Measurements from ENCODE around the gene C10orf53. TPM values are rescaled to one million over a fixed set of nuclear protein-coding genes. Genes with fewer than 3 reads are reported as not detected.

C10orf53 gene
- total RNA-seq, 1 experiment from 2014 or later = not detected

DNA sequence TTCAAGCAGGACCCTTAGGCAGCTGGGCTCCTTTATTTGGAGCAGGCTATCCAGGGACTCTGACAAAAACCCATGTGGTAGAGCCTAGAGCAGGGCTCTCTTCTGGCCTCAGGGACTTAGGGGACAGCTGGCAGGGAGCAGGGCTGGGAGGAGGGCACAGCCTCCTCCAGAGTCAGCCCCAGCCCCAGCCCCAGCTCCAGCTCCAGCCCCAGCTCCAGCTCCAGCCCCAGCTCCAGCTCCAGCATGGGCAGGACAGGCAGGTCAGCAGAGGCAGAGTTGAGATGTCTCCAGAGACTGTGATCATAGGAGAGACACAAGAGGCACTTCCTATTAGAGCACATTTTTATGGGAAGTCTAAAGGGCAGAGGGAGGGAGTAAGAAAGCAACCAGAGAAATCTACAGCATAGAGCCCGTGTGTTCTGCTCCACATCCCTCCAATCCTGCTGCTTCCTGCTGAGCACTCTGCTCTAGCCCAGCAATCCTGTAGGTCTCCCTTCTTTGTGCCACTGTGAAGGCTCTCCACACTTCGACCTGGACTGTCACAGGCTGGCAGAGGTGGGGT is 13.3 kb upstream of the C10orf53 start (continued):
- TF ChIP-seq NR1H2 (CRISPR knock-in tag; IDR thresholded peaks at IDR 0.05) (no peak), RELA (CRISPR knock-in tag; IDR thresholded peaks at IDR 0.05; ENCODE audit: borderline replicate concordance) (no peak), ZNF121 (CRISPR knock-in tag; IDR thresholded peaks at IDR 0.05) (no peak)
- TF ChIP-seq, protein P1, sequence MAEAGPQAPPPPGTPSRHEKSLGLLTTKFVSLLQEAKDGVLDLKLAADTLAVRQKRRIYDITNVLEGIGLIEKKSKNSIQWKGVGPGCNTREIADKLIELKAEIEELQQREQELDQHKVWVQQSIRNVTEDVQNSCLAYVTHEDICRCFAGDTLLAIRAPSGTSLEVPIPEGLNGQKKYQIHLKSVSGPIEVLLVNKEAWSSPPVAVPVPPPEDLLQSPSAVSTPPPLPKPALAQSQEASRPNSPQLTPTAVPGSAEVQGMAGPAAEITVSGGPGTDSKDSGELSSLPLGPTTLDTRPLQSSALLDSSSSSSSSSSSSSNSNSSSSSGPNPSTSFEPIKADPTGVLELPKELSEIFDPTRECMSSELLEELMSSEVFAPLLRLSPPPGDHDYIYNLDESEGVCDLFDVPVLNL (CRISPR knock-in tag; IDR thresholded peaks at IDR 0.05; ENCODE audit: borderline replicate concordance, low read depth) = no peak

DNA sequence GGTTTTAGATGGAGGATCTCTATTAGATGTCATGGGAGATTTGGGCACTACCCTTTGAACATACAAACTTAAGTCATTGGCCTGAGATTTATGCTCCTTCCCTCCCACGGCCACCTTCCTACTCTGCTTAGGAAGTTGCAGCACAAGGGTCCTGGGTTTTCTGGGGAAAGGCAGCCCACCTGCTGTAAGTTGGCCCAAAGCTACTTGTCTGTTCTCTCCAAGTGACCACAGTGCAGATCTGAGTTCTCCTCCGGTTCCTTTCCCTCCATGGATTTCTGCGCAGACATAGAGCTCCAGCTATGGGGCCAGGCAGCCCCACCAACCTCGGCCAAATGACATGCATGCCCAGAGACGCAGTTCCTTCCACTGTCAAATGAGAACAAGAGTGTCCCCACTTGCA is 12.8 kb upstream of the C10orf53 start:
- no peak for ATAC-seq
- peaks cover 56% of the 10 kb centered on the region for H3K27me3 Mint-ChIP-seq (ENCODE audit: low read depth)
- DNase-seq (ENCODE audit: low spot score) = no peak
- CTCF ChIA-PET = no interaction called here
- H3K36me3 Mint-ChIP-seq = no peaks in the 10 kb centered on the region
- H3K4me1 Mint-ChIP-seq = peaks cover 8% of the 10 kb centered on the region
- no peak overlapping the region for H3K4me3 Mint-ChIP-seq
- POLR2A ChIA-PET = no interaction called here
- TF ChIP-seq MYBL2 (CRISPR knock-in tag; IDR thresholded peaks at IDR 0.05) = no peak
- TF ChIP-seq TEAD1 (CRISPR knock-in tag; IDR thresholded peaks at IDR 0.05) = no peak
- TF ChIP-seq, protein P2, sequence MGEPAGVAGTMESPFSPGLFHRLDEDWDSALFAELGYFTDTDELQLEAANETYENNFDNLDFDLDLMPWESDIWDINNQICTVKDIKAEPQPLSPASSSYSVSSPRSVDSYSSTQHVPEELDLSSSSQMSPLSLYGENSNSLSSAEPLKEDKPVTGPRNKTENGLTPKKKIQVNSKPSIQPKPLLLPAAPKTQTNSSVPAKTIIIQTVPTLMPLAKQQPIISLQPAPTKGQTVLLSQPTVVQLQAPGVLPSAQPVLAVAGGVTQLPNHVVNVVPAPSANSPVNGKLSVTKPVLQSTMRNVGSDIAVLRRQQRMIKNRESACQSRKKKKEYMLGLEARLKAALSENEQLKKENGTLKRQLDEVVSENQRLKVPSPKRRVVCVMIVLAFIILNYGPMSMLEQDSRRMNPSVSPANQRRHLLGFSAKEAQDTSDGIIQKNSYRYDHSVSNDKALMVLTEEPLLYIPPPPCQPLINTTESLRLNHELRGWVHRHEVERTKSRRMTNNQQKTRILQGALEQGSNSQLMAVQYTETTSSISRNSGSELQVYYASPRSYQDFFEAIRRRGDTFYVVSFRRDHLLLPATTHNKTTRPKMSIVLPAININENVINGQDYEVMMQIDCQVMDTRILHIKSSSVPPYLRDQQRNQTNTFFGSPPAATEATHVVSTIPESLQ (CRISPR knock-in tag; IDR thresholded peaks at IDR 0.05) = no peak
- TF ChIP-seq, protein P1 (CRISPR knock-in tag; IDR thresholded peaks at IDR 0.05; ENCODE audit: borderline replicate concordance, low read depth) = no peak
- TF ChIP-seq, protein P3, sequence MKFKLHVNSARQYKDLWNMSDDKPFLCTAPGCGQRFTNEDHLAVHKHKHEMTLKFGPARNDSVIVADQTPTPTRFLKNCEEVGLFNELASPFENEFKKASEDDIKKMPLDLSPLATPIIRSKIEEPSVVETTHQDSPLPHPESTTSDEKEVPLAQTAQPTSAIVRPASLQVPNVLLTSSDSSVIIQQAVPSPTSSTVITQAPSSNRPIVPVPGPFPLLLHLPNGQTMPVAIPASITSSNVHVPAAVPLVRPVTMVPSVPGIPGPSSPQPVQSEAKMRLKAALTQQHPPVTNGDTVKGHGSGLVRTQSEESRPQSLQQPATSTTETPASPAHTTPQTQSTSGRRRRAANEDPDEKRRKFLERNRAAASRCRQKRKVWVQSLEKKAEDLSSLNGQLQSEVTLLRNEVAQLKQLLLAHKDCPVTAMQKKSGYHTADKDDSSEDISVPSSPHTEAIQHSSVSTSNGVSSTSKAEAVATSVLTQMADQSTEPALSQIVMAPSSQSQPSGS (CRISPR knock-in tag; IDR thresholded peaks at IDR 0.05; ENCODE audit: borderline replicate concordance, low read depth) = no peak
- TF ChIP-seq FOXJ3 (CRISPR knock-in tag; IDR thresholded peaks at IDR 0.05; ENCODE audit: borderline replicate concordance) = no peak
- TF ChIP-seq, protein P4, sequence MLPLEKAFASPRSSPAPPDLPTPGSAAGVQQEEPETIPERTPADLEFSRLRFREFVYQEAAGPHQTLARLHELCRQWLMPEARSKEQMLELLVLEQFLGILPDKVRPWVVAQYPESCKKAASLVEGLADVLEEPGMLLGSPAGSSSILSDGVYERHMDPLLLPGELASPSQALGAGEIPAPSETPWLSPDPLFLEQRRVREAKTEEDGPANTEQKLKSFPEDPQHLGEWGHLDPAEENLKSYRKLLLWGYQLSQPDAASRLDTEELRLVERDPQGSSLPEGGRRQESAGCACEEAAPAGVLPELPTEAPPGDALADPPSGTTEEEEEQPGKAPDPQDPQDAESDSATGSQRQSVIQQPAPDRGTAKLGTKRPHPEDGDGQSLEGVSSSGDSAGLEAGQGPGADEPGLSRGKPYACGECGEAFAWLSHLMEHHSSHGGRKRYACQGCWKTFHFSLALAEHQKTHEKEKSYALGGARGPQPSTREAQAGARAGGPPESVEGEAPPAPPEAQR (CRISPR knock-in tag; IDR thresholded peaks at IDR 0.05) = no peak
- TF ChIP-seq TCF7 (CRISPR knock-in tag; IDR thresholded peaks at IDR 0.05; ENCODE audit: low read depth) = no peak
- TF ChIP-seq OVOL2 (CRISPR knock-in tag; IDR thresholded peaks at IDR 0.05; ENCODE audit: borderline replicate concordance) = no peak
- TF ChIP-seq, protein P5, sequence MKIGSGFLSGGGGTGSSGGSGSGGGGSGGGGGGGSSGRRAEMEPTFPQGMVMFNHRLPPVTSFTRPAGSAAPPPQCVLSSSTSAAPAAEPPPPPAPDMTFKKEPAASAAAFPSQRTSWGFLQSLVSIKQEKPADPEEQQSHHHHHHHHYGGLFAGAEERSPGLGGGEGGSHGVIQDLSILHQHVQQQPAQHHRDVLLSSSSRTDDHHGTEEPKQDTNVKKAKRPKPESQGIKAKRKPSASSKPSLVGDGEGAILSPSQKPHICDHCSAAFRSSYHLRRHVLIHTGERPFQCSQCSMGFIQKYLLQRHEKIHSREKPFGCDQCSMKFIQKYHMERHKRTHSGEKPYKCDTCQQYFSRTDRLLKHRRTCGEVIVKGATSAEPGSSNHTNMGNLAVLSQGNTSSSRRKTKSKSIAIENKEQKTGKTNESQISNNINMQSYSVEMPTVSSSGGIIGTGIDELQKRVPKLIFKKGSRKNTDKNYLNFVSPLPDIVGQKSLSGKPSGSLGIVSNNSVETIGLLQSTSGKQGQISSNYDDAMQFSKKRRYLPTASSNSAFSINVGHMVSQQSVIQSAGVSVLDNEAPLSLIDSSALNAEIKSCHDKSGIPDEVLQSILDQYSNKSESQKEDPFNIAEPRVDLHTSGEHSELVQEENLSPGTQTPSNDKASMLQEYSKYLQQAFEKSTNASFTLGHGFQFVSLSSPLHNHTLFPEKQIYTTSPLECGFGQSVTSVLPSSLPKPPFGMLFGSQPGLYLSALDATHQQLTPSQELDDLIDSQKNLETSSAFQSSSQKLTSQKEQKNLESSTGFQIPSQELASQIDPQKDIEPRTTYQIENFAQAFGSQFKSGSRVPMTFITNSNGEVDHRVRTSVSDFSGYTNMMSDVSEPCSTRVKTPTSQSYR (CRISPR knock-in tag; IDR thresholded peaks at IDR 0.05) = no peak
- TF ChIP-seq ZNF317 (CRISPR knock-in tag; IDR thresholded peaks at IDR 0.05; ENCODE audit: borderline replicate concordance, low read depth) = no peak
- TF ChIP-seq, protein P6, sequence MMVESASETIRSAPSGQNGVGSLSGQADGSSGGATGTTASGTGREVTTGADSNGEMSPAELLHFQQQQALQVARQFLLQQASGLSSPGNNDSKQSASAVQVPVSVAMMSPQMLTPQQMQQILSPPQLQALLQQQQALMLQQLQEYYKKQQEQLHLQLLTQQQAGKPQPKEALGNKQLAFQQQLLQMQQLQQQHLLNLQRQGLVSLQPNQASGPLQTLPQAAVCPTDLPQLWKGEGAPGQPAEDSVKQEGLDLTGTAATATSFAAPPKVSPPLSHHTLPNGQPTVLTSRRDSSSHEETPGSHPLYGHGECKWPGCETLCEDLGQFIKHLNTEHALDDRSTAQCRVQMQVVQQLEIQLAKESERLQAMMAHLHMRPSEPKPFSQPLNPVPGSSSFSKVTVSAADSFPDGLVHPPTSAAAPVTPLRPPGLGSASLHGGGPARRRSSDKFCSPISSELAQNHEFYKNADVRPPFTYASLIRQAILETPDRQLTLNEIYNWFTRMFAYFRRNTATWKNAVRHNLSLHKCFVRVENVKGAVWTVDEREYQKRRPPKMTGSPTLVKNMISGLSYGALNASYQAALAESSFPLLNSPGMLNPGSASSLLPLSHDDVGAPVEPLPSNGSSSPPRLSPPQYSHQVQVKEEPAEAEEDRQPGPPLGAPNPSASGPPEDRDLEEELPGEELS (CRISPR knock-in tag; IDR thresholded peaks at IDR 0.05) = no peak
- TF ChIP-seq CREM (CRISPR knock-in tag; IDR thresholded peaks at IDR 0.05) = no peak
- TF ChIP-seq PRRX2 (CRISPR knock-in tag; IDR thresholded peaks at IDR 0.05) = no peak
- TF ChIP-seq HMGA2 (CRISPR knock-in tag; IDR thresholded peaks at IDR 0.05) = no peak
- no peak for TF ChIP-seq NFYB (CRISPR knock-in tag; conservative IDR thresholded peaks at IDR 0.05; ENCODE audit: low read depth)
- no peak for TF ChIP-seq SMAD4 (CRISPR knock-in tag; IDR thresholded peaks at IDR 0.05)
- TF ChIP-seq NR2C2 (CRISPR knock-in tag; IDR thresholded peaks at IDR 0.05) = no peak
- TF ChIP-seq ESRRA (CRISPR knock-in tag; IDR thresholded peaks at IDR 0.05; ENCODE audit: borderline replicate concordance) = no peak
- TF ChIP-seq NFATC4 (CRISPR knock-in tag; IDR thresholded peaks at IDR 0.05) = no peak
- H3K27ac Mint-ChIP-seq = no peak overlapping the region
- H3K9me3 Mint-ChIP-seq = no peaks in the 10 kb centered on the region

Data from WTC11 (cell line).